Left colon (tissue), 2 donors: Measurements from ENCODE around the gene GATD1. TPM values are rescaled to one million over a fixed set of nuclear protein-coding genes. Genes with fewer than 3 reads are reported as not detected.

ENCODE experiments used
- ATAC-seq: fragments of 200-7000 bp; cut with Tn5 transposase; one replicate; pipeline ENCODE4 v1.9.1; 2020; ENCODE audit warnings: mild to moderate bottlenecking, moderate library complexity
- DNase-seq, 2 donors: peaks; one replicate each; pipeline ENCODE4 v3.0.0-alpha.2; 2020
- intact Hi-C, 2 donors: fragments of 100-400 bp; cut with DNase I in 1 of 2; cut with micrococcal nuclease in 1 of 2; formaldehyde crosslinking; loops; one replicate each; pipeline versions ENCODE4 v1.11.2 to v1.14.0; 2022; cut with DNase I, micrococcal nuclease
- total RNA-seq, 2 donors: library from RNA; stranded (reverse); fragmentation: NEBNext Ultra II Directional; extraction: Animal tissue kit (Norgen Biotek cat#: 25700); gene quantifications; one replicate each; pipeline ENCODE4 v1.2.1, GENCODE V29; 2021
- donor health status: DM: no; HTN: no; CAD: no.
- donor health status: DM: yes; HTN: yes; CAD: no.

Gene GATD1
- total RNA-seq, 2 donors from 2014 or later: 49.2 to 60.2 TPM

DNA sequence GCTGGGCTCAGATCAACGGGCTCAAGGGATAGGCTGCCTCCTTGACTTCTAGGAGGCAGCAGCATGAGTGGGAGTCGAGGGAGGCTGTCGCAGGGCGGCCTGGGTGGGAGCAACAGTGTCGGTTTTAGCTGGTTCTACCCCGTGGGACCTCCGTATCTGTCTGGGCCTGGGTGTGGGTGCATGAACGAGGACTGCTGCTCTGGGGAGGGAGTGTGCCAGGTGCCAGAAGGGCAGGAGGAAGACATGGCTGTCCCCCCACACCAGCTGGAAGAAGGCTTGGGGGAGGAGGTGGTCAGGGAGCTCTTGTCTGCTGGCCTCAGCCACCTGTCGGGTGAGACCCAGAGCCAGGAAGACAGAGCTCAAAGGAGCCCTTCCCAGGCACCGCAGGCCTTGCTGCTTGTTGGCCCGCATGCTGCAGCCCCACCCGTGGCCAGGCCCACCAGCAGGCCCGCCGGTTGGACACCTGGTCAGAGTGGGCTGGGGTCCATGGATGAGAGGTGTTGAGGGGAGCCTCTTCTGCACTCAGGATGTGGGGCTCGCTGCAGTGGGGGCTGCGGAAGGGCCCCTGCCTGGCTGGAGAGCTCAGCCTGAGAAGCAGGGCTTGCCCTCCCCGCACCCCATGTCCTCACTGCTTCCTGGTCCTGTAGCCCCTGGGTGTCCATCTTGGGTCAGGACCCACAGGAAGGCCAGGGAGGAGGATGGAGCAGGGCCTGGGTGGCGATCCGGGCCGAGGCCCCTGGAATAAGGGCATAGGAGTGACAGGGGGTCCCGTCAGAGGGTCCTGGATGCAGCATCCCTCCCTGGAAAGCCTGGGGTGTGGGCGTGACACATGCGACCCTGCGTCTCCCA is 9.2 kb upstream of the GATD1 start:
- intact Hi-C loops: no loop called here
- ATAC-seq (no peak), DNase-seq (no peak)

DNA sequence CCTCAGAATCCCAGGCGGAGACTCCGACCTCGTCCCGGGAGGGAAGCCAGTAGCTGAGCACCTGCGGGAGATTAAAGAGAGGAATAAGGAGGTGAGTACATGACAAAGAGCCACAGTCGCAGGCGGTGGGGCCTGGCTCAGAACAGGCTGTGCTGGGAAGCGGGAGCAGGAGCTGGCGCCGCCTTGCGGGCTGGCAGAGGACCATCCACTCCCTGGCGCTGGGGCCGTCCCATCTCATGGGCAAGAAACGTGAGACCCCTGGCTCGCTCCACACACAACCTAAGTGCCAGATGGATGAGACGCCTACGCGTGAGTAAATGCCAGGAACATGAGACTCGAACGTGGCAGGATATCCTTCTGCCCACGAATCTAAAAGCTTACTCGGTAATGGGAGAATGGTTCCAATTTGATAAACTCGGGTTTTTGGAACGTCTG is 6.3 kb upstream of the GATD1 start:
- peak; percentile 88 for ATAC-seq

DNA sequence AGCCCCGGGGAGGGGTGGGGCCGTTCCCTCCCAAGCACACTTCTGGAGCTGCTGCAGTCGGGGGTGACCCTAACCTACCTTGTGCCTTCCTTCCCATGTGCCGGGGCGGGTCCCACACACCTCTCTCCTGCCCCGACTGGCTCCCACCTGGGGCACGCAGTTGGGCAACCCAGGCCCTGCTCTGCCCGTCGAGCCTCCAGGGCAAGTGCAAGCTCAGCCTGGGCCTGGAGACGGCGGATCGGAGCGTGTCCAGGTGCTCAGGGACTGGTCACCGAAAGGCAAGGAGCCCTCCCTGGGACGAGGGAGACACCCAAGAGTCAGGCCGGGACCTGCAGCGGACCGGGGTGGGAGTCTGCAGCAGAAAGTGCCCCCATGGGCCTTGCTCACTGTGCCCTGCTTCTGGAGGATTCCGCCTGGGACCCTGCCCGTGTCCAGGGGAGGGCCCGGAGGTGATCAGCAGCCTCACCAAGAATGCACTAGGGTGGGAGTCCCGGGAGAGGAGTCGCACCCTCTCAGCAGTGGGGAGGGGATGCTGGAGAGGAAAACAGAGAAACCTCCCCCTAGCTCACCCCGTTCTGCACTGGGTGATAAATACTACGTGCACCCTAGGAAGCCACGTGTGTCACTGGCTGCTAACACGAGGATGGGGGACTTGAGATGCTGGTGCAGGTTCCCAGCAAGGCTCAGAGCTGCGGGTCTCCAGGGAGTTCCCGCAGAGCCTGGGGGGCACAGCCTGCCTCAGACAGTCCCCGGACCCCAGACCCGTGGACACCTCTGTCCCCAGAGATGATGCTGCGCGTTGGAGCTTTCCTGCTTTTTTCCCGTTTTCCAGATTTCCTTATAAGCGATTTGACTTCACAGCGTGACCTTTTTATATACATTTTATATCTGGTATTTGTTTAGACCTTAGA is 5.2 kb upstream of the GATD1 start:
- ATAC-seq (no peak), DNase-seq (peak; percentile 6 to 22)
- intact Hi-C loops: no loop called here

More for the DNA sequence above, 6.3 kb upstream of the GATD1 start:
- intact Hi-C loops: no loop called here
- peak; percentile 82 to 84 for DNase-seq

DNA sequence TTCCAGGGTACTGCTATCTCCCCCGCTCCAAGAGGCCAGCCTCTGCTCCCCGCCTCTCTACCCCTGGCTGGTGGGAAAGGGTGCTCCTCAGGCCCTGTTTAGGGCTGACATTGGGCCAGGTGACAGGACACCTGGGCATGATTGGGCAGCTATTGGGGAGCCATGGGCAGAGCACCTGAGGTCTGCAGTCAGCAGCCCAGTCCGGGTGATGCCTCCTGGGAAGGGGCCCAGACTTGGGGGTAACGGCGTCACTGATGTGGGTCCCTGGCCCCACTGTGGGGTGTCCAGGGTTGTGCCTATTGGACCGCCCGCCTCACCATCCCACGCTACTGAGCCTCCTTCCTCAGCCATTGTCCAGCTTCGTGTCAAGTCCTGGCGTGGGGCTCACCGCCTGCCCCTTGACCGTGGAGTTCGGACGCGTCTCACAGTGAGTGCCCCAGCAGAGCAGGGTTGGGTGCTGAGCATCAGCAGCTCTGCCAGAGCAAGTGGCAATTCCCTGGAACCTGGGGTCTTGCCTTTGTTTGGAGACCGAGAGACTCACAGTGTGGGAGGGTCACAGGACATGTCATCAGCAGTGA is 2.8 kb upstream of the GATD1 start:
- ATAC-seq: no peak
- no peak for DNase-seq
- intact Hi-C loops: no loop called here

DNA sequence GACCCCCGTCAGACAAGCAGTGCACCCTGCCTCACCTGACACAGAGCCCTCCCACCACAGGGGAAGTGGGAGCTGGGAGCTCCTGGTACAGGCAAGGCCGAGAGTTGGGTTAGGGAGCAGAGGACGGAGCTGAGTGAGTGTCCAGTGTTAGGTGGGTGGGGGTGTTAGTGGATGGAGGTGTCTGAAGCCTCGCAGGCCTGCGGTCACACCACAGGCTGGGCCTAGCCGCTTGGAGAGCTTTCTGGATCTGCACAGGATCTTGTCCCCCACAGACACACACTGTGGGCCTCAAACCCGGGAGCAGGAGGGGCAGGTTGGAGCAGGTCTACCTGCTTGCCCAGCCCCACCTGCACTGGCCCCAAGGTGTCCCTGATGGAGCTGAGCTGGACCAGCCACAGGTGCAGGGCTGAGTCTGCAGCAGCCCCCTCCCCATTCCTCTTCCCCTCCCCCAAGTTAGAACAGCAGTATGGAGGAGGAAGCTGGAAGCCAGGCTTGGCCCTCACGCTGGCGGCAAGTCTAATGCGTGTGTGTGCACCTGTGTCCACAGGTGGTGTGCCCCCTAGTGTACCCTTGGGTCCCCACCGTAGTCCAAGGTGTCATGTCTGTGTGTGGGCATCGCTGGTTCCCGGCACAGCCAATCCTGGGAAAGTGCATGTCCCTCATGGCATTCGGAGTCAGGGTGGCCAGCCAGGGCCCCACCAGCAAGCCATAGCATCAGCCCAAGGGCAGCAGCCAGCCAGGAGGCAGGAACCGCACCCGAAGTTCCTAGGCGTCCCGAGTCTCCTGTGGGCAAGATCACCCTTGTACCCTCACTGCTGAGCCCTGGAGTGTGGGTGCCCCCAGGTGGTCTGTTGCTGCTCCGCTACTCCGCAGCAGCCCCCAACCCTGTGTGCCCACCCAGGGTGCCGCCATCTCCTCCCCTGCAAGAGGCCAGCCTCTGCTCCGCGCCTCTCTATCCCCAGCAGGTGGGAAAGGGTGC is 2.0 kb upstream of the GATD1 start:
- intact Hi-C loops: no loop called here
- ATAC-seq (no peak), DNase-seq (no peak)

DNA sequence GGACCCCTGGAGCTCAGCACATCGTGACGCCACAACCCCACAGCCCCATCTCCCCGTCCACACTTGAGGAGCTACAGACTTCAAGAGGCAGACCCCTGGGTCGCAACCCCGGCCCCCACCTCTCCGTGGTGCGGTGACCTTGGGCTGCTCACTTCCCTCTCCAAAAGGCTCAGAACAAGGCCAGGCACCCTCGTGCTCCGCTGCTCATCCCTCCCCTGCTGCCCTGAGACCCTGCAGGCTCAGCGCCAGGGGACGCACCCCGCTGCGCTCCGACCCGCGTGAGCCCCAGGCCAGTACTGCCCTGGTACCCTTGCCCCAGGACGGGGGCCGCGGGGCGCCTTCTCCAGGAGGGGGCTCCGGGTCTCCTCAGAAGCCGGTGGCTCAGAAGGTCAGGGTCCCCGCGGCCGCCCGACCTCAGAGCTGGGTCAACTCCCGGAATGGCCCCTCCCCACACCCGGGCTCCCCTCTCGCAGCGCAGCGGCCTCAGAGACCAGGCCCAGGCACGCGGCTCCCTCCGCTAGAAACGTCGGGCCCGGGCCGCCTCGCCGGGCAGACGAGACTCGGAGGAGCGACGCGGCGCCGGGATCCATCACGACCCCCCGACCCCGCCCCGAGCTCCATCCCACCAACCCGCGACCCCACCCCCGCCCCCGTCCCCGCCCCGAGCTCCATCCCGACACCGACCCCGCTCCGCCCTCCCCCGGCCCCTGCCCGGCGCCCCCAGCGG is 563 bp downstream of the GATD1 start:
- ATAC-seq: peak; percentile 45
- intact Hi-C loops: no loop called here
- DNase-seq: peak in 1 of 2 donors; percentile 57

DNA sequence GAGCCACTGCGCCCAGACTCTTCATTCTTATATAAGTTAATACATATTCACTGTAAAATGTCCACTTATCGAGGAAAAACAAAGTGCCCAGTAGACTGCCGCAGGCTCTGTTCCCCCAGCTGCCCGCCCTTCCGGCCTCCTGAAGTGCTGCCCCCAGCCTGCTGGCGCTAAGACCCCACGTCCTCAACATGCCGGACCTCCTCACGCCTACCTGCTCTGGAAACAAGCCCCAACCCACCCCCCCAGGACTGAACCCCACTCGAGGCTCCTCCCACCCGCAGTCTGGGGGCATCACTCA is 1.1 kb downstream of the GATD1 start:
- ATAC-seq: no peak
- no peak for DNase-seq
- intact Hi-C loops: no loop called here

DNA sequence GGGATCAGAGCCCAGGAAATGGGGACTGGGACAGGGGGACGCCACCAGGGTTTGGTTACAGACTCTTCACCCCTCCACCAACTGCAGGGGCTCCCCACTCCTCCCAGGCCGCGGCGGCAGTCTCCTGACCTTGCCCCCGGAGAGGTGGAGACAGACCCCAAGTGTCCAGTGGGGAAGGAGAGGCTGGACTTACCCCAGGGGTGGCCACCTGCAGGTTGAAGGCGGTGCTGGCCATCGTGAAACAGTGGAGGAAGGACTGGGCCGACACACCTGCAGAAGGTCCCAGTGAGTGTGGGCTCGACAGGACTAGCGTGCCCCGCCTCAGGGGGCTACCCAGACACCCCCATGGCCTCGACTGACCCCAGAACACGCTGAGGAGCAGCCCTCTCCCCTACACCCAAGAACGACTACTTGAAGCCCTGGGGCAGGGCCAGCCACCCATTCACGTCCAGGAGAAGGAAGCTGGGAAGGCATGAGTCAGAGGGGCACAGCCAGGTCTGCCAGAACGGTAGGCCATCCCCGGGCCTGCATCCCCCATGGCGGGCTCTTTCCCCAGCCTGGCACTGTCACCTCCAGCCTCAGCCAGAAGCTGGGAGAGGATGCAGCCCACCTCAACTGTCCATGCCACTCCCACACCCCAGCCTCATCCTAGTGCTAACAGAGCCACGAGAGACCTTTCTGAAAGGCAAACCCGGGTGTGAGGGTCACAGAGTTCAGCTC is 2.3 kb downstream of the GATD1 start:
- no peak for DNase-seq
- ATAC-seq: no peak
- intact Hi-C loops: no loop called here

DNA sequence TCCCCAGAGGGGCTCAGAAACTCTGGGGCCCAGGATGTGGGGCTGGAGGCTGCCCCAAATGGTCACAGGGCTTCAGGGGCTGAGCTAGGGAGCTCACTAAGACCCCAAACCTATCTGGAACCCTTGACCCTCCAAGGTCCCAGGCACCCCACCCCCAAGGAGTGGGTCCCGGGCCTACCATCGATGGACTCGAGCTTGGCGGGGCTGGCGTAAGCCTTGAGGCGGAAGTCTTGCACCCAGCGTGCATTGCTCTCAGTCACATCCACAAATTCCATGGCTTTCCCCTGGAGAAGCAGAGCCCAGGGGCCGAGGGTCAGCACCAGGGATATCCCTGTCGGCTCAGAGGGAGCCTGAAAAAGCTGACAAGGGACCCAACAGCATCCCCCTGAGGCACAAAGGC is 3.5 kb downstream of the GATD1 start:
- intact Hi-C loops: no loop called here
- no peak for DNase-seq
- no peak for ATAC-seq

DNA sequence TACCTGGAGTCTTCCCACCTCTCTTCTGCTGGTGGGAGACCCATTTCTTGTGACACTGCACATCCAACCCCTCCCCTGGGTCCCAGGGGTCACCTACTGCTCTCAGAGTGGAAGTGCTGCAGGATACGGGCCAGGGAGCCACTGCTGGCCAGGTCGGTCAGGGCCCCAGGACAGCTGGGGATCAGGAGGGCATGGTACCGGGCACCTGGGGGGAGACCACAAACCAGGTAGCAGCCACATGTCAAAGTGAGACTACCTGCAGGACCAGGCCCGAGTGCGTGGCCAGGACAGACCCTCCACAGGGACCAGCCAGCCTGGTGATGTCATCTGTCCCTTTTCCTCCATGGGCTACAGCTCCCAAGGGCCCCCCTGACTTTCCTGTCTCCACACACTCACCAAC is 3.9 kb downstream of the GATD1 start:
- intact Hi-C loops: no loop called here
- no peak for DNase-seq

DNA sequence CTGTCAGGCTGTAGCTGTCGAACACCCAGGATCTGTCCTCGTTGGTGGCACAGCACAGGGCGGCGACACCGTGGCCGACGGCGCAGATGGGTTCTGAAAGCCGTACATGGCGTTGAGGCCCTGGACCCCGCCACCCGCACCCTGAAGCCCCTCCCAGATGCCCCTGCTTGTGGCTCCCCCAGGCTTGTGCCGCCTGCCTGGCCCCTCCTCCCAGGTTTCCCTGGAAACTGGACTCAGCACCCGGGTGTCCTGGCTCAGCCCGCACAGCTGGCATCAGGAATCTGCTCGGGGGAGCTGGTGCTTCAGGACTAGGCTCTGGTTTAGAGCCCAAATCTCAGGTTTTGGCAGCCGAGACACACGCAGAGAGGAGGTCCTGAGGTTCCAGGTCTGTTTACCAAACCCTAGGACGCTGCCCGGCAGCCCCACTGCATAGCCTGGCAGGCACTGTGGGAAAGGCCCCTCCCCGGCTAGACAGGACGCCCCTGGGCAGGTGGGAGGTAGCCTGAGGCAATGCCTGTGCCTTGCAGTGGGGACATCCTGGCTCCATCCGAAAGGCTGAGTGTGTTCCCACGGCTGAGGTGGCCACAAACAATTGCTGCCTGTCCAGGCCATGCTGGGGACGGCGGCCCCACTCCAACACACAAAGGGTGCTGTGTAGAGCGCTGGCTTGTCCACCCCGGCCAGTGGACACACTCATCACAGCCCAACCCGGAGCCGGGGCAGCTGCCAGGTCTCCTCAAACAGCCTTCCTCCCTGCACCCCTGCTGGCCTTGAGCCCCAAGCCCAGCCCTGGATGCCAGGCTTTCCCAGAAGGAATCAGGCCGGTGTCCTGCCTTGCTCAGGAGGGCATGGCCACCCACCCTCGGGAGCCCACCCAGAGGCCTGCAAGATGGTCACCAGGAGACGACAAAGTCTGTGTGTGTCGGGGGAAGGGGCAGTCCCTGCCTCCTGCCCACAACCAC is 4.6 kb downstream of the GATD1 start:
- intact Hi-C loops: no loop called here
- ATAC-seq: no peak
- no peak for DNase-seq

More for the DNA sequence above, 3.9 kb downstream of the GATD1 start:
- ATAC-seq: no peak

DNA sequence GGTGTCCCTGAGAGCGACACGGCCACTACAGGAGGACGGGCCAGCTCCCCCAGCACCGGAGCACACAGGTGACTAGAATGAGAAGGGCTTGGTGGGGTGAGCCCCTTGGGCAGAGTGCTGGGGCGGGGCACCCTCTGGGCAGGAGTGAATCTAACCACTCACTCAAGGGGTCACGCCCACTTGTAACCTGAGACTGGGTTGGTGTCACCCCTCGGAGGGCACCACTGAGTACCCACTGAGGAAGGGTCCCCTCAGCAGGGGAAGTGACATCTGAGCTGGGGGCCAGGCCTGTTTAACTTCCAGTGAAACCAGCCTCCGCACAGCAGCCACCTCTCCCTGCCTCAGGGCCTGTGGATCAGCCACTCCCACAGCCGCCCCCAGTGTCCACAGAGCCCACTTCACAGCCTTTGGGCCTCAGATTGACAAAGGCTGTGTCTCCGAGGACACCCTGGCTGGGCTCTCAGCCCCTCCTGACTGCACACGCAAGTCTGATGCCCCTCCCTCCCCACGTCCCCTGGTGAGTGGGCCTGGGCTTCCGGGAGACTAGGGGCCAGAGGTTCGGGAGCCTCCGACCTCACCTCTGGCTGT is 5.6 kb downstream of the GATD1 start:
- ATAC-seq (no peak), DNase-seq (no peak)
- intact Hi-C loops: no loop called here

DNA sequence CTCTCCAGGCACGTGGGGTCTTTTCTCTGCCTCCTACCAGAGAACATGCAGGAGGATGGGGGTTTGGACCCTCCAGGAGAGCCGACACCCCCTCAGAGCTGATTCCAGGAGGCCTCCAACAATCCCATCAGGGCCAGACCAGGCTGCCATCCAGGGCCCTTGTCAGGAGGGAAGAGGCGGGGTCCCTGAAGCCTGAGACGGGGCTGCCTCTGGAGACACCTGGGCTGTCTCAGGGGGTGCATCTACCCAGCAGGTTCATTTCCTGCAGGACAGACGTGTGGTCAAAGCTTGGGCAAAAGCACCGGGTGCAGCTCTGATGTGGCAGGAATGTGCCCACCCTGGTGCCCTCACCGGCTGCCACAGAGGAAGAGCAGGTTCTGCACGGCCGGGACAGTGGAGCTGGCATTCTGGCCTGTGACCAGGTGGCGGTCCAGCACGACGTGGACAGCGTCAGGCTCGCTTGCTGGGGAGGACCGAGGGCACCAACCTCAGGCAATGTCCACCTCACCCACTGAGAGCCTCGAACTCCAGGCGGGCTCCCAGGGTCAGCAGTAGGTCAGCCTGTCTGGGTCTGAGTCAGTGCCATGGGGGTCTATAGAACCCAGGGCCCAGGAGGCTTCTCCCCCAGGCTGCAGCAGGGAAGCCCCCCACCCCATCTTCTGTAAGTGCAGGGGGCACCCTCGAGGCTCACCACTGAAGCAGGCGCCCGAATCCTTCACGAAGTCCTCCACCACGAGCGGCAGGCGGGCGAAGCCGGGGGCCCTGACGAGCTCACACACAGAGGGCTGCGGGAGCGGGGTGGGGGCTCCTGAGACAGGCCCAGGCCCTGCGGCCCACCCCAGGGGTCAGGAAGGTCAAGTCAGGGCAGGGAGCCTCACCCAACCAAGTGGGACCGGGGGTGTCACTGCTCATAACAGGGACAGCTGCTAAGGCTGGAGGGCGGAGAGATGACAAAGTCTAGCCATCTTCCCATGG is 6.4 kb downstream of the GATD1 start:
- intact Hi-C loops: no loop called here
- no peak for DNase-seq
- no peak for ATAC-seq

DNA sequence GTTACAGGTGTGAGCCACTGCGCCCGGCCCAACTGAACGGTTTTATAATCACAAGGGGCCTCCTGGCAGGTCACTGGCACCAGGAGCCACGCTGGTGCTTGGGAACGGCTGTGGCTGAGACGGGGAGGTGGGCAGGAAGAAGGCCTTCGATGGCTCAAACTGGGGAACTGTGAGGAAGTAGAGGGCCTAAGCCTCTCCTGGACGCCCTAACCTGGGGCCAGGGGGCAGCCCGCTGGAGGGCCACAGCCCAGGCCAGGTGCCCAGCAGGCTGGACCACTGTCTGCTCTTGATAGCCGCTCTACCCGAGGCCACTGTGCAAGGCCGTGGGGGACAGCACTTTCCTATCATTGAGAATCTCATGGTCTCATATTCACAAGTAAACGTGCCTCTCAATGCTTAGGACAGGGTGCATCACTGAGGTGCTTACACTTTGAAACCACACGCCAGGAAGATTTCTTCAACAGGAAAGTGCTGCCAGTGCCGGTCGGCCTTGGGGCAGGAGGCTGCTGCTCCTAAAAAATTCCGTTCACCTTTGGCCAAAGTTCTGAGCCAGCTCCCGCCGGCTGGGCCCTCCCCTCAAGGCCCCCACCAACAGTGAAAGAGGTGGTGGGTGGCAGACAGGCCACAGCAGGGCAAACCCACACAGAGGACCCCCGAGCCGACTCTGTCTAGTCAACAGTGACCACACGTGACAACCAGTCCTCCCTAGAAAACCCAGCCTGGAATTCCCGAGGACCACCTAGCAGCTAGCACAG is 7.2 kb downstream of the GATD1 start:
- no peak for DNase-seq
- intact Hi-C loops: no loop called here

More for the DNA sequence above, 7.2 kb downstream of the GATD1 start:
- ATAC-seq: no peak
